Umbilical cord (tissue), 2 donors: ENCODE measurements around the gene ETF1. TPM values are rescaled to one million over a fixed set of nuclear protein-coding genes. Genes with fewer than 3 reads are reported as not detected.
"Not testable (repeated sequence)": the region's sequence is repeated elsewhere in the genome, so short reads cannot be mapped to it uniquely, and the experiment has no call there.

ENCODE experiments used
- DNase-seq: peaks from one replicate; pipeline ENCODE4 v3.0.0-alpha.2; 2015; ENCODE audit warnings: low spot score
- total RNA-seq: library from RNA; depleted of rRNA; stranded (reverse); fragments of >200 nt; gene quantifications from one replicate; pipeline ENCODE4 v1.2.3, GENCODE V29; 2014; ENCODE audit warnings: low replicate concordance; ENCODE audit not compliant: insufficient read depth

The ETF1 gene
- total RNA-seq, 1 donor from 2014 or later: 64.0 TPM

DNA sequence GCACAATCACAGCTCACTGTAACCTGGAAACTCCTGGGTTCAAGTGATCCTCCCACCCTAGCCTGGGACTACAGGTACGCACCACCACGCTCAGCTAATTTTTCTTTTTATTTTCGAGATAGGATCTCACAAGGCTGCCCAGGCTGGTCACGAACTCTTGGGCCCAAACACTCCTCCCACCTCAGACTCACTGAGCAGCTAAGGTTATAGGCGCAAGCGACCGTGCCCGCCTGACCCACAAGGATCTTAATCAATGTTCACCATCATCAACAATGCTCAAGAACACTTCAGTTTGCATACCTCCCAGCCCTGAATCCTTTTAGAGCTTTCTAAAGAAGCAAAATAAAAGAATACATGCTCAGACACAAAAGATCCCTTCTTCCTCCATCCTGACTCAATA lies 13.2 kb downstream of the ETF1 start:
- DNase-seq: no peak

DNA sequence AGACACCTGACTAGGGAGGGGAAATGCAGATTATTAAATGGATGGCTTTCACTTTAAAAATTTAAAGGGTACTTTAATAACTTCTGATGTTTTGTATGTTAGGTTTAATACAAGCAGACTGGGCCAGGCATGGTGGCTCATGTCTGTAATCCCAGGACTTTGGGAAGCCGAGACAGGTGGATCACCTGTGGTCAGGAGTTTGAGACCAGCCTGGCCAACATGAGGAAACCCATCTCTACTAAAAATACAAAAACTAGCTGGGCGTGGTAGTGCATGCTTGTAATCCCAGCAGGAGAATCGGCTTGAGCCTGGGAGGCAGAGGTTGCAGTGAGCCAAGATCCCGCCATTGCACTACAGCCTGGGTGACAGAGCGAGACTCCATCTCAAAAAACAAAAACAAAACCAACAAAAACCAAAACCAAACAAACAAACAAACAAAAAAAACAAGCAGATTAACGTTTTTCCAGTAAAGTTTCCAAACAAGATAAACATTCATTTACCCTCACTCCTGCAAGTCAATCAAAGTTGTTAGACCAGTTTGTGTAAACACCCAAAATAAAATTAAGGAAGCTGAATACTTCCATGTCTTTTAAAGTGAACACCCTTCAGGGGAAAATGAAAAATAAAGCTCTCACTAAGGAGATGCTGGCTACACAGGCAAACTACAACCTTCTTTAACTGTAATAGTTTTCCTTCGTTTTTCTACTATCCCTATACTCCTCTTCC lies 14.1 kb downstream of the ETF1 start:
- no peak for DNase-seq

DNA sequence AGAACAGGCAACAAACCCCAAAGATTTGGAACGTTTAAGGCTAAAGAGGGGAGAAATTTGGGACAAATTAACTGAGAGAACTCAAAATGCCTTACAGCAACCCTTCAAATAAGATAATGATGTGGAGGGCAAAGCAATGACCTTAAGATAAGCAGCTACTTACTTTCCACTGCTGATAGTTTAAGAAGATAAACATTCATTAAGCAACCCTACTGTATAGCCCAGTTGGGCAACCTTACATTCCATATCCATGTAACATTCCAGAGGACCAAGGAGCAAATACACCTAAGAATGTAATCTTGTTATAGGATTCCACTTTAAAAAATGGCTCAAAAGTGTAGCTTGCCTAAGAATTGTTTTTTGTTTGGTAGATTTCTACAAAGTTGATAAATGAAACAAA lies 14.8 kb downstream of the ETF1 start:
- DNase-seq: no peak

DNA sequence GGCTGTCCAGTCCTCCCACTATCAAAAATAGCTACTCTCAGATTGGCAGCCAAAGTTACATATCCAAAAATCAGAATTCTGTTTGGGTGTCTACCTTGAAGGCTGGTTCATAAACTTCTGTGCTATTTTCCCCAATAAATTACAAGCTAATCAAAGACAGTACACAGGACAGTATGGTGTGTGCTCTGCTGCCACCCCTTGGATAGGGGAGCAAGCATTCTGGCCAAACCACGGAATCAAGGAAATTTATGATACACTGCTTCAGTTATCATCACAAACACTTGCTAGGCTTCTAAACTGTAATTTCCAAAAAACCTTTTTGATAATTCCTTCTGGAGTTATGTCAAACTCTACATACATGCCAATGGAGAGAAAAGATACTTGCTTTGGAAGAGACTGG lies 15.9 kb downstream of the ETF1 start:
- no peak for DNase-seq

DNA sequence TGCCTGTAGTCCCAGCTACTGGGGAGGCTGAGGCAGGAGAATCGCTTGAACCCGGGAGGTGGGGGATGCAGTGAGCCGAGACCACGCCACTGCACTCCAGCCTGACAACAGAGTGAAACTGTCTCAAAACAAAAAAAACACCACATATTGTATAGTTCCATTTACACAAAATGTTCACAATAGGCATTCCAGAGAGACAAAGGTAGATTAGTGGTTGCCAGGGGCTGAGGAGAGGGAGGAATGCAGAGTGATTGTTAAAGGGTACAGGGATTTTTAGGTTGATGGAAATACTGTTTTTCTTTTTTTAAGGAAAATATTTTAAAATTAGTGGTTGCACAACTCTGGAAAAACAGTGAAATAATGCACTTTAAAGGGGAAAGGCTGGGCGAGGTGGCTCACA lies 19.6 kb downstream of the ETF1 start:
- no peak for DNase-seq

DNA sequence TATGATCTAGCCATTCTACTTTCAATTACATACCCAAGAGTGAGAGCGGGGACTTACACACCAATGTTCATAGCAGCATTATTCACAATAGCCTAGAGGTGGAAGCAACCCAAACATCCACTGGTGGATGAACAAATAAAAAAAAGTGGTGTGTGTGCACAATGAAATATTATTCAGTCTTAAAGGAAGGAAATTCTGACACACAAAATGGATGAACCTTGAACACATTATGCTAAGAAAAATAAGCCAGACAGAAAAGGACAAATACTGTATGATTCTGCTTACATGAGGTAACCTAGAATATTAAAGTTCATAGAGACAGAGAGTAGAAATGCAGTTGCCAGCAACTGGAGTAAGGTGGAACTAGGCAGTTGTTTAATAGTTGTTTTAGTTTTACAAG lies 22.1 kb downstream of the ETF1 start:
- DNase-seq: no peak

DNA sequence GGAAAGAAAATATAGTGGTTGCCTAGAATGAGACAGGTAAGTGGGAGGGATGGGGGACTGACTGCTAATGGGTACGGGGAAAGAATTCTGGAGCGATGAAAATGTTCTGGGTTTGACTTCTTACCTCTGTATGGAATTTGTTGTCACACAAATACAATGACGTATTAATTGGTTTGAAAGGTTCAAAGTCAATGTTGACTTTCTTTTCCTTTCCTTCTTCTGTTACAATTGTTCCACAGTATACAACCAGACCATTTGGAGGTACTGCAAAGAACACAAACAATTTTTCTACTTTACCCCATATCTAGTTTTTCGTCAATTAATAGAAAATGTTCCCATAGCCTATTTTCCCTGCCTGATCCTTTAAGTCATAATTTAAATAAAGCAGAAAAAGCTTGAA lies 25.6 kb downstream of the ETF1 start:
- DNase-seq: no peak

DNA sequence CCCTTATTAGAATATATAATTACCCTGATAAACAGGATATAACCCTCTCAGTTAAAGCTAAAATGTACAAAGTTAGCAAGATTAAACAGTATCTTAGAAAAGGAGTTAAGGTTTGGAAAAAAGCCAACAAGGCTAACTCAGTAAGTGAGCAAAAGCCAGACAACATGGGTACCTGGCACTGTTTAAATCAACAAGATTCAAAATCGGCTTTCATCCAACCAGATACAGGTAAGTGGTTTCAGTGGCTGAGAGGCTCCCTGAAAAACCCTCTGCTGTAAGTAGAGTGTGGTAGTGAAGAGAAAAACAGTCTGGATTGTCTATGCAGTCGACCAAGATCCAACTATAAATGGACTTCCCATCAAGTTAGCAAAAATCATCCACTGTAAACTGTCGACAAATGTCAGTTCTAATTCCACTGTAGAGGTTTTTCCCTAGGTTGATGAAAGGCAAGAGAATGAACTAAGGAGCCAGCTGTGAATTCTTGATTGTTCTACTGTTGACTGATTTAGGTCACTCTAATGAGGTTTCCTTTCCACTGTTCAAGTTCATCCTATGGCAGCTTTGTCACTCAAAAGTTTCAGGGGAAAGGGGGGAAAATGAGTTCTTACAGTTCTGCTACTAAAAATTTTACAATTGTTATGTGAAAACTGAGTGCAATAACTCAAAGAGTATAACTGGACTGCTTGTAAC lies 27.3 kb downstream of the ETF1 start:
- DNase-seq: no peak

DNA sequence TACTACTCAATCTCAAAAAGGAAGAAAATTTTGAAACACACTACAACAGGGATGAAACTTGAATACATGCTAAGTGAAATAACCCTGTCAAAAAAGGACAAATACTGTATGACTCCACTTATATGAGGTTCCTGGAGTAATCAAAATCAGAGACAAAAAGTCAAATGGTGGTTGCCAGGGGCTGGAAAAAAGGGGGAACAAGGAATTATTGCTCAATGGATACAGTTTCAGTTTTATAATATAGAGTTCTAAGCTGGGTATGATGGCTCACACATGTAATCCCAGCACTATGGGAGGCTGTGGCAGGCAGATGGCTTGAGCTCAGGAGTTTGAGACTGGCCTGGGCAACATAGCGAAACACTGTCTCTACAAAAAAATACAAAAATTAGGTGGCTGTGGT lies 29.0 kb downstream of the ETF1 start:
- DNase-seq: no peak

DNA sequence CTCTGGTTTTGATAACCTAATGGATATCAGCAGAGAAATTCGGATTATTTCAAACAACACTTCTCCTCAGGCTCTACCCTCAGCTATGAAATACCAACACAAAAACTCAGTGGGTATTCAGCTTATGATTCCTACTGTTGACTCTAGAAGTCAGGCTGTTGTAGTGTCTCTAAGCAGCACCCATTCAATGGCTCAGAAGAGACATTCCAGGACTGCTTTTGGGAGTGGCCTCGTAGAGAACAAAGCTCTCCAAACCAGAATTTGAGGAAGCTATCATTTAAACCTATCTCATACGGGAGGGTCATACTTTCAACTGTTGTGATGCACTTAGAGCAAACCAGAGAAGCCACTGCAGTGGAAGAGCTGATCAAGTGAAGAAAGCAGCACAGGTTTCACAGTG lies 34.1 kb downstream of the ETF1 start:
- DNase-seq: no peak

DNA sequence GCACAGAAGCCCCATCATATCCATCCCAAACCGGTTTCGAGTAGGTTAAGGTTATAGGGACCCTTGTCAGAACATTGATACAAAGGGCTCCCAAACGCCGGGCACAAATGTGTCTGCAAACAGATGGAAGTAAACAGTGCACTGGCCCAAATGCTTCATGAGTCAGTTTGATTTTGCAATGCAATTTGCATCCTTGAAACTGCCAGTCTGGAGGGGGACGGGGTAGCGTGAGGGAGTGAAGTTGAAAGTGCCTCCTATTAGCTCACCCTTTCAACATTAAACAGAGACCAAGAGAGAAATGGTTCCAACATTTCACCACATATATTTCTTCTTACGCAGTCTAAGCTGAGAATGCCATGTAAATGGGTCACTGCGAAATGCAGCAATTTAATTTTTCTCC lies 35.6 kb downstream of the ETF1 start:
- not testable (repeated sequence) for DNase-seq

DNA sequence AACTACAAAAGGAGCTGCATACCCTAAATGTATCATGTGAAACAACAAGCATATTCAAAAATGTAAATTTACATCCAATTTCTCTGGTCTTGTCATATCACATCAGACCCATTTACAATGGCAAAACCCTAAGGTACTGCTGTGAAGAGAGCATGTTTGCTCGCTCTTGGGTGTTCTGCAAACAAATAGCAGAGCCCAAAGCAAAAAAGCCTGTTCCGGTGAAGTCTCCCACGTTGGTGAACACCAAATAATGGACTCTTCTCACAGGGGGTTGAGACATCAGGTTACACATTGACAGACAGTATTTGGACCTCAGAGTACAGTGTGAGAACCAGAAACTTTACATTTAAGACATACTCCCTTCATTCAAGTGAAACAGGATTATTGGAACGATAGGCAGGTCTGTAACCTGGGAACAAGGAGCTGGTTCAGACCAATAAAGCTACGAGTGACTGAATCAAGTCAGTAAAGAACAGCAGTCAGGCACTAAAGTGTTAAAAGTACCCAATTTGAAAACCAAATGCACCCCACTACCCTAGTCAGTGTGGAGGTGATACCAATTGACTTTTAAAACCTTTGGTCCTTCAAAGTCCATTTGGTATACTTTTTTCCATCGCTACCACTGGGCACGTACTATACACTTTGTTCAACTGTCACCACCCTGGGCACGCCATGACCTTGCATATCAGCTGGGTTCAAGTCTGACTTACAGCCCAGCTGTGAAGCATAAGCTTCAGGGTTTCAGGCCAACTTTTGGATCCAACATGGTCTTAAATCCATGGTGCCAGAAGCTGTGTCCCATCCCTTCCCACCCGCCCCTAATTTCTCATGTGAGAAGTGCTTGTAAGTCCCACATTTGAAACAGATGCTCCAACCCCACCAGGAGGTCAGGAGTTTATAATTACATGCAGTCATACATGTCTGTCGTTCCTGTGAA lies 36.4 kb downstream of the ETF1 start:
- DNase-seq: no peak

DNA sequence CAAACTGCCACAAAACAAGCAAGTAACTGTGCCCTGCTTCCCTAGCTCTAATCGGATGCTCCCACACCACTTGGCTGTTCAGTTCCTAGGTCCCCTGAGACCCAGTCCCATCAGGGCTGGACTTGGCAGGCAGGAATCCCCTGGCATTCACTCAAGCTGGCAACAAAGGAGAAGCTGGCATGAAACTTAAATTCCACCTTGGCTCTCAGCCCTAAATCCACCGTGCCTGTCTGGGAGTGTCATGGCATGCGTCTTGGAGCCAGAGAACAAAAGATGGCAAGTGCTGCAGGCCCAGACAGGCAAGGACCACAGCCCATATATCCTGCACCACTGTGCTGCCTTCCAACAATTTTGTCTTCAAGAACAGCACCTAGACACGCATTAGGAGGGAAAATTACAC lies 38.2 kb downstream of the ETF1 start:
- DNase-seq: peak; percentile 31

DNA sequence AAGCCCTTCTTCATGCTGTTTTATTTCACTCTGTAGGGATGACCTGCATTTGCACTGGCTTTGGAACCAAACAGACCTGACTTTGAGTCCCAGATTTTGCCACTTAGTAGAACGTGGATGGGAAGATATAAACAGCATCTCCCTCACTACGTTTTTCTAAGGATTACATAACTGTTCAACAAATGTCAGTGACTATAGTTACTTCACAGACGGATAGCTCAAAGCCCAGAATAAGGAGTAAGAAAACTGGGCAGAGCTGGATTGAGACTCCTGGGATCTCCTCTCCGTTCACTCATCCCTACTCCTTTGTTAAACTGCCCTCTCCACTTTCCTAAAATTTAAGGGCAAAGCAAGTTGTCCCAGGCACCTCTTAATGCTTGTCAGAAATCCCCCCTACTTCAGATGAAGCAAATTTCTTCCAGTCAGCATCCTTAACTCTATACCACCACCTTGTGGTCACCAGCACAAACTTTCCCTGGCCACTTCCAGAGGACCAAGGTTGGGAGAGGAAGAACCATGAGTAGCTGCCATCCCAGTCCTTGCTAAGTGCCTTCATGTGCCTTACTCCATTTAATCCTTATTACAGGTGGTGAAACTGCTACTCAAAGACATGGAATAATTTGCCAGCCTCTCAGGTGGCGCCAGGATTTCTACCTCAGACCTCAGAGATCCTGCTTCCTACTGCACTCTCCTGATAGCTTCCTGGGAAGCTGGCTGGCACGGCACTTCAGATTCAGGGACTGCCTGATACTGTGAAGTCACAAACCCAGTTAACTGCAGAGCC lies 39.4 kb downstream of the ETF1 start:
- peak; percentile 71 for DNase-seq

DNA sequence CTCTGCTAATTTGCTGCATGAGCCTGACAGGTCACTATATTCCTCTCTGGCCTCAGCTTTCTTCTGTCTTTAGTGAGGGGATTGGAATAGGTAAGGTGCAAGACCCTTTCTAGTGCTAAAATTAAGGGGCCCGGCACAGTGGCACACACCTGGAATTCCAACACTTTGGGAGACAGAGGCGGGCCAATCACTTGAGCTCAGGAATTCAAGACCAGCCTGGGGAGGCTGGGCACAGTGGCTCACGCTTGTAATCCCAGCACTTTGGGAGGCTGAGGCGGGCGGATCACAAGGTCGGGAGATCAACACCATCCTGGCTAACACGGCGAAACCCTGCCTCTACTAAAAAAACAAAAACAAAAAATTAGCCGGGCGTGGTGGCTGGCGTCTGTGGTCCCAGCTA lies 40.5 kb downstream of the ETF1 start:
- no peak for DNase-seq

DNA sequence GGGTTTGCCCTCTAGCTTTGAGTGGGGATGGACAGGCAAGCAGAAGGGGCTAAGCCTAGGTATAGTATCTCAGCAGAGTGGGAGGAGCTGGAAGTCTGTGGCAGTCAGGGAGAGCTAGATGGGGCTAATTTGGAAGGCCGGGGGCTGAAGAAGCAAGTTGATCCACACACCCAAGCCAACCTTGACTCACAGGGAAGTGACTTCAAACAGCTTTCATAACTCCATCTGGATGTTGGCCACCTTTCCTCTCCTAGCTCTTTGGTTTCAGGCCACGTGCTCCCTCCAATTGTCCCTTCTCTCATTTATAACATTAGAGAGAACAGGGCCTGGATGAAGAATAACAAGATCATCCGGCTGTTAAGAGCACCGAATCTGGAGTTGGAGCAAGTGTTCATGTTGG lies 40.9 kb downstream of the ETF1 start:
- DNase-seq: no peak

DNA sequence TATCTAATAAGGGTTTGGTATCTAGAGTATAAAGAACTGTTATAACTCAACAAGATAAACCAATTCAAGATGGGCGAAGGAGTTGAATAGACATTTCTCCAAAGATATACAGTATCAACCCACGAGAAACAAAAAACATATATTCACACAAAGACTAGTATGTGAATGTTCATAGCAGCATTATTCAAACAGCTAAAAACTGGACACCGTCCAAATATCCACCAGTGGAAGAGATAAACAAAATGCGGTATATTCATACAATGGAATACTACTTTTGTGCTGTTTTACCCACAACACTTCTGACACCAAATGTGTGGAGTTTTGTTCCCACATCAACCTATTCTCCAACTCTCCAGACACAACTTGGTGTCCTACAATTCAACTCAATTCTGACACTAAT lies 44.7 kb downstream of the ETF1 start:
- no peak for DNase-seq

DNA sequence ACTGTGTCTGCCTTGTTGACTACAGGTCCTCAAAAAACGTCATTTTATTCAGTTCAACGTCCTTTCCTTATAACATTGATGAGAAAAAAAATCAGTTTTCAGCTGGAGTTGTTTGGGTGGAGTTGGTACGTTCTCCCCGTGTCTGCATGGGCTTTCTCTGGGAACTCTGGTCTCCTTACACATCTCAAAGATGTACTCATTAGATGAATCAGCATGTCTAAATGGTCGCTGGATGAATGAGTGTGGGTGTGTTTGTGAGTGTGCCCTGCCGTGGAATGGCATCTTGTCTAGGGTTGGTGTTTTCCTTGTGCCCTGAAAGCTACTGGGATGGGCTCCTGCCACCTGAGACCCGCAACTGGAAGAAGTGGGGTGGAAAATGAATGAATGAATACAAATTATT lies 47.7 kb downstream of the ETF1 start:
- DNase-seq: no peak

DNA sequence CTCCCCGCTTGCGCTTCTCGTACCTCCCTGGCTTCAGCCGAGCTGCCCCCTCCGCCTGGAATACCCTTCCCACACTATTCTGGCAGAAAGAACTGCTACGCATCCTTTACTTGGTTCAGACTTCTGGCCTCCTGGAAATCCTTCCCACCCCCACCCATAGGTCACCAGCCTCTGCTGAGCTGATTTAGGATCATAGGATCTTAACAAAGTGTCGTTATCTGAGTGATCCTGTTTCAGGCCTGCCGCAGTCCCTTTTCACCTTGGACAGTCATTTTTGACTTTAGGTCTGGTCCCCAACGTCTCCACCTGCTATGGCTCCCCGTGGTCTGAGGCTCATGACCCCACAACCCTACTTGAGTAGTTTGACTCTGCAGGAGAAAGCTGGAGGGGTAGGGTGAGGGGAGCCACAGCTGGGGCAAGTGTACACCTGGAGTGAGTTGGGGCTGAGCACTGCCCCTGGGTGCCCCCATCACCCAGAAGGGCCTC lies 50.4 kb downstream of the ETF1 start:
- no peak for DNase-seq

DNA sequence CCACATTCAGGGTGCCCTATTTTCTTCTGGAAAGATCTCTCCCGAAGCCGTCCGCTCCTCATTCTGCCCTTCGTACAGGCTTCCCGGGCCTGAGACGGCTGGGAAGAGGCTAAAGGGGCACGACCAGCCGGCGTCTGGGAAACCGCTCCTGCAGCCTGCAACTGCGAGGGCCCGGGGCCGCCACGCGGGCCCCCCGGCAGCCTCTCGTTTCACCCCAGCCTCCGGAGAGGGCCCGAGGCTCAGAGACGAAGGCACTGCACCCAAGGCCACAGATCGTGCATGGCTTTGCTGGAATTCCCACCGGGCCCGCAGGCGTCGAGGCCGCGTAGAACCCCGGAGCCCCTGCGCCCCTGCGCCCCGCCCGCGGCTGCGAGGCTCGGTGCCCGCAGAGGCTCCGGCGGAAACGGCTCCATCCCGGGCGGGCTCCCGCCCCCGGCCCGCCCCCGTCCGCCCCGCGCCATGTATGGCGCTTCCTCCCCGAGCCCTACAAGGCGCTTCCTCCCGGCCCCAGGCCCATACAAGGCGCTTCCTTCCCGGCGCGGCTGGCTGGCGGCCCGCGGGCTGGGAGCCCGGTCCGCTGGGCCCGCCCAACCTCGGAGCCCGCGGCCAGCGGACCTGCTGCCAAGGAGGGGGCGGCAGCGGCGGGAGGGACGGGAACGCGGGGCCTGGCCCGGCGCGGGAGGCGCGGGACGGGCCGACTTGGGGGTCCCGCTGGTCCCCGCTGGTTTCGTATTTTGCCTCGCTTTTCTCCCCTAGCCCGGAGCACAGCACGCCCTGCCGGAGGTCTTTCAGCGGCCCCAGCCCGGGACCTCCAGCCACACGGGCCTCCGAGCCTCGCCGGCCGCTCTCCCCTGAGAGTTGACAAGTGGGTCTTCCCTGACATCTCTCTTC lies 51.1 kb downstream of the ETF1 start:
- DNase-seq: peak; percentile 94

DNA sequence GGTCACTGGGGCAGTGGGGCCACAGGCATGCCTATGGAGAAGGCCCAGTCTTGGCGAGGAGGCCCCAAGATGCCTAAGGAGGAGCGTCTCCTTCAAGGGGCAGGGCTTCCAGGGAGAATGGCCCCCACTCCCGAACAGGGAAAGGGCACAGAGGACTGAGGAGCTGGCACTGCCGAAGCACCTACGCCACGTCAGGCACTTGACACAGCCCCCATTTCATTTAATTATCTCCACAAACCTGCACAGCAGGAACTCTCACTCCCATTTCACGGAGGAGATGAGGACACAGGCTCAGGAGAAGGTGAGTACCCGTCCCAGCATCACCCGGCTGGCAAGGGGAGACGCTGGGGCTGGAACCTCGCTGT lies 51.8 kb downstream of the ETF1 start:
- no peak for DNase-seq
